Measurements from ENCODE around the gene ASPSCR1. TPM values are rescaled to one million over a fixed set of nuclear protein-coding genes. Genes with fewer than 3 reads are reported as not detected.

The ASPSCR1 gene
- total and polyA plus RNA-seq, 2 of the 13 experiments (the other 11 are each of a cell fraction or from before 2014, with no cell fraction given), result 274 to 314 TPM

DNA sequence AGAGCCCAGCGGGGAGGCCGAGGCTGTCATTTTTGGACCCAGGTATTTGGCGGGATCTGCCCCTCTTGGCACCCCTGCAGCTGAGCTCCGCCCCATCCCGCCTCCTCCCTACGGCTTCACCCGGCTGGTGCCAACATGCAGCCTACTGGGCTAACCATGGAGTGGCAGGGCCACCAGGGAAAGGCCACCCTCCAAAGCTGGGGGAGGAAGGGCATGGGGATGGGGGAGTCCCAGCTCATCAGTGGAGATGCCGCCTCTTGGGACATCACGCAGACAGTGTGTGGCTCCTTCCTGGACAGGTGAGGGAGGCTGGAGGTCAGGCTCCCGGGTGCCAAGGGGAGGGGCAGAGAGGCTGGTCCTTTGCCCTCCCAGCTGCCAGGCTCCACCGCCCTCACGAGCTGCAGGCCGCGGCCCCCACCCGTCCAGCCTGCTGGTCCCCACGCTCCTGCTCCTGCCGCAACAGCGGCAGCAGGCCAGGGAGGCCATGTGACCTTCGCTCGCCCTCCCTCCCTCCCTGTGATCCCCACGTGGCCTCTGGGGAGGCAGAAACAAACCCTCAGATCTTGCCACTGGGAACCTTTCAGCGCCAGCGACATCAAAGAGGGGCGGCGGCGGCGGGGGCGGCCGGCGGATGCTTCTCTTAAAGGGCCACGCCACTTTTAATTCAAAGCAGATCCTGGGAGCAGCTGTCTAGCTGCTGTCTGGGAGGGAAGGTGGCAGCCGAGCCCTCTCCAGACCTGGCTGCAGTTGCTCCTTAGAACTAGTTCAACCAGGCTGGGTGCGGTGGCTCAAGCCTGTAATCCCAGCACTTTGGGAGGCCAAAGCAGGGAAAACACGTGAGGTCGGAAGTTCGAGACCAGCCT is 9.7 kb upstream of the ASPSCR1 start (continued):
- TF ChIP-seq SNAPC4 (CRISPR knock-in tag; IDR thresholded peaks at IDR 0.05) (peak; percentile 88), POGZ (CRISPR knock-in tag; IDR thresholded peaks at IDR 0.05) (peak; percentile 80), ZNF510 (CRISPR knock-in tag; IDR thresholded peaks at IDR 0.05; ENCODE audit: low read depth) (peak; percentile 93), ZNF142 (CRISPR knock-in tag; IDR thresholded peaks at IDR 0.05) (peak; percentile 69; the same call in 1 of the 2 replicates), KLF16 (CRISPR knock-in tag; IDR thresholded peaks at IDR 0.05) (peak in 1 of 2 experiments; percentile 96; a peak in 2 of 4 replicates), NR2F6 (IDR thresholded peaks at IDR 0.05) (peak; percentile 79; the same call in 1 of the 2 replicates), NR2F6 (CRISPR knock-in tag; IDR thresholded peaks at IDR 0.05) (peak; percentile 97), GTF3A (CRISPR knock-in tag; conservative IDR thresholded peaks at IDR 0.05) (0 out of 2 replicates have a peak, but pooled peaks have one; percentile 70), ZFP36 (IDR thresholded peaks at IDR 0.05; ENCODE audit: borderline replicate concordance, low read depth, low read length, partially characterized antibody) (no peak), MTA1 (CRISPR knock-in tag; IDR thresholded peaks at IDR 0.05; ENCODE audit: borderline replicate concordance) (peak; percentile 96), ZNF589 (CRISPR knock-in tag; conservative IDR thresholded peaks at IDR 0.05) (peak; percentile 88; the same call in 1 of the 2 replicates), RFX1 (IDR thresholded peaks at IDR 0.05) (no peak), ZSCAN20 (CRISPR knock-in tag; IDR thresholded peaks at IDR 0.05; ENCODE audit: borderline replicate concordance) (0 out of 2 replicates have a peak, but pooled peaks have one; percentile 65)
- TF ChIP-seq, protein P1, sequence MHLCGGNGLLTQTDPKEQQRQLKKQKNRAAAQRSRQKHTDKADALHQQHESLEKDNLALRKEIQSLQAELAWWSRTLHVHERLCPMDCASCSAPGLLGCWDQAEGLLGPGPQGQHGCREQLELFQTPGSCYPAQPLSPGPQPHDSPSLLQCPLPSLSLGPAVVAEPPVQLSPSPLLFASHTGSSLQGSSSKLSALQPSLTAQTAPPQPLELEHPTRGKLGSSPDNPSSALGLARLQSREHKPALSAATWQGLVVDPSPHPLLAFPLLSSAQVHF (CRISPR knock-in tag; IDR thresholded peaks at IDR 0.05), result 0 out of 2 replicates have a peak, but pooled peaks have one; percentile 60
